HG03439 (cell line): ENCODE data around the gene C4B.
"Not testable (repeated sequence)": the region's sequence is repeated elsewhere in the genome, so short reads cannot be mapped to it uniquely, and the experiment has no call there.

Source experiments
- ATAC-seq: cut with Tn5 transposase; IDR thresholded peaks from one replicate; pipeline ENCODE4 v1.9.1; 2021; ENCODE audit warnings: mild to moderate bottlenecking, moderate library complexity; ENCODE audit not compliant: unreplicated experiment

The C4B gene

DNA sequence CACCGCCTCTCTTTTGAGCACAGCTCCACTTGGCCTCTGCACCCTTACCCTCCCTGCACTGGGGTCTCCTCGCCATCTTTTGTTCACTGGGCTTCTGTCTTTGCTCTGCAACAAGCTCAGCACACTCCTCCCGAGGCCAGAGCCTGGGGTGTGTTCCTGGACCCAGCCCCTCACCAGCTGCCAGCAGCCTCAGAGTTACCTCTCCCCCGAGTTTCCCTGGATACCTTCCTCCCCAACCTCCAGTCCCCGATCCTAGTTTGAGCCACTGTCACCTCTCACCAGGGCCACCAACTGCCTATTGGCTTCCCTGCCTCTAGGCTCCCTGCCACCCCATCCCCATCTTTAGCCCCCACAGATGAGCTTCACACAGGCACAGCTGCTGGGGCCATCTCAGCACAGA lies 36.0 kb downstream of the C4B start:
- no peak for ATAC-seq

DNA sequence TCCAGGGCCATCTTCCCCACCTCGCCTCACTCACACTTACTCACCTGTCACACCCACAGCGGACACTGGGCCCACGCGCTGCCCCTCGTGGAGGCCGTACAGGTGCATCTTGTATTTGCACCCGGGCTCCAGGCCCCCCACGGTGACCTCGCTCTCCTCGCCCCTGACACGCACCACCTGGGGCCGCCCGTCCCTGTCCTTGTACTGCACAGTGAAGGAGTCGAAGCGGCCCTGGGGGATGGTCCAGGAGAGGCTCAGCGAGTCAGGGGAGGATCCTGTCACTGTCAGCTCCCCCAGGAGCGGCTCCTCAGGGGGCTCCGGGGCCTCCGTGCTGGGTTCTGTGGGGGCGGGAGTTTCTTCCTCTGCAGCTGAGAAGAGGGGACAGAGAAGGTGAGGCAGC lies 38.0 kb downstream of the C4B start:
- ATAC-seq, result not testable (repeated sequence)

DNA sequence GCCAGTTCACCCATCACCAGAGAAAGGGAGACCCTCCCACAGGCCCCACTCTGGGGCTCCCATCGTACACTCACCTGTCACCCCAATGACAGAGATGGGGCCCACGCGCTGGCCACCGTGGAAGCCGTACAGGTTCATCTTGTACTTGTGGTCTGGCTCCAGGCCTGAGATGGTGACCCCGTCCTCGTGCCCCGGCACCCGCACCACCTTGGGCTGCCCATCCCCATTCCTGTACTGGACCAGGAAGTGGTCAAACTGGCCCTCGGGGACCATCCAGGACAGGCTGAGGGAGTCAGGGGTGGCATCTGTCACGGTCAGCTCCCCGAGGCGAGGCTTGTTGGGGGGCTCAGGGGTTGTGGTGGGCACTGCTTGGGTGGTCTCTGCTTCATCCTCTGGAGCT lies 38.7 kb downstream of the C4B start:
- ATAC-seq, result not testable (repeated sequence)

DNA sequence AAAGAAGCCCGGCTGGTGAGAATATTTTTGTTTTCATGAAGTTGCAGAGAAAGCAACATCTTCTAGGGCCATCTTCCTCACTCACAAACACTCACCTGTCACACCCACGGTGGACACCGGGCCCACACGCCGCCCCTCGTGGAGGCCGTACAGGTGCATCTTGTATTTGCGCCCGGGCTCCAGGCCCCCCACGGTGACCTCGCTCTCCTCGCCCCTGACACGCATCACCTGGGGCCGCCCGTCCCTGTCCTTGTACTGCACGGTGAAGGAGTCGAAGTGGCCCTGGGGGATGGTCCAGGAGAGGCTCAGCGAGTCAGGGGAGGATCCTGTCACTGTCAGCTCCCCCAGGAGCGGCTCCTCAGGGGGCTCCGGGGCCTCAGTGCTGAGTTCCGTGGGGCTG lies 41.2 kb downstream of the C4B start:
- not testable (repeated sequence) for ATAC-seq

DNA sequence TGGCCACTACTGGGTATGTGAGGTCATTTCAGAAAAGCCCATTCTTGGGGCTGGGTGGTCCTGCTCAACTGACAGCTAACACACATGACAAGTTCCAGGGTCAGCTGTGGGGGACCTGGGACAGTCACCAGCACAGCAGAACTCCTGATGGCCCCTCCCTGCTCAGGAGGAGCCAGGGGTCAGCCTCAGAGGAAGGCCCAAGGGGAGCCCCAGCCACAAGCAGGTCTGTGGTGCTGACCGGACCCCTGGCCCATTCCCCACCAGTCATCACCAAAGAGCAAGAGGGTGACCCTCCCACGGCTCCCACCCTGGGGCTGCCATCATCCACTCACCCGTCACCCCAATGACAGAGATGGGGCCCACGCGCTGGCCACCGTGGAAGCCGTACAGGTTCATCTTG lies 41.7 kb downstream of the C4B start:
- no peak for ATAC-seq

DNA sequence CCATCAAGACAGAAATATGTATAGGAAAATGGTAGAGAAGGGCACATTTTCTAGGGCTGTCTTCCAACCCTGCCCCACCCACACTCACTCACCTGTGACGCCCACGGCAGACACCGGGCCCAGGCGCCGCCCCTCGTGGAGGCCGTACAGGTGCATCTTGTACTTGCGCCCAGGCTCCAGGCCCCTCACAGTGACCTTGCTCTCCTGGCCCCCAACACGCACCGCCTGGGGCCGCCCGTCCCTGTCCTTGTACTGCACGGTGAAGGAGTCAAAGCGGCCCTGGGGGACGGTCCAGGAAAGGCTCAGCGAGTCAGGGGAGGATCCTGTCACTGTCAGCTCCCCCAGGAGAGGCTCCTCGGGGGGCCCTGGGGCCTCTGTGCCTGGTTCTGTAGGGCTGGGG lies 43.4 kb downstream of the C4B start:
- no peak for ATAC-seq

DNA sequence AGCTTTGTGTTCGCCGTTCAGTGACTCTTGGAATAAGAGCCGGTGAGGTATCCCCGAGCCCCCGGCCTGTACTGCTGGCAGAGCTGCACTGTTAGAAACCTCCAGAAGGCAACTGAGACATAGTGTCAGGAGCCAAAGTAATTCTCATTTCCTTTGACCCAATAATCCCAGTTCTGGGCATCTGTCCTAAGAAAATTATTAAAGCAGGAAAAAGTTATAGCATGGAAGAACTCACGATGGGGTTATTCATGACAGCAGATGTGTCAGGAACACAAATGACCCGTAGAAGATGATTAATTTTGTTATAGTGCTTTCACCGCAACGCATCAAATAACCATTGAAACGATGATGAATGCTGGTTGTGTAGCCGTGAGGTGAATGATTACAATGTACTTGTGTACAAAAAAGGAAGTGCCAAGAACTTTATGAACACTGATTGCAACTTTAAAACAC lies 43.9 kb downstream of the C4B start:
- ATAC-seq, result no peak

DNA sequence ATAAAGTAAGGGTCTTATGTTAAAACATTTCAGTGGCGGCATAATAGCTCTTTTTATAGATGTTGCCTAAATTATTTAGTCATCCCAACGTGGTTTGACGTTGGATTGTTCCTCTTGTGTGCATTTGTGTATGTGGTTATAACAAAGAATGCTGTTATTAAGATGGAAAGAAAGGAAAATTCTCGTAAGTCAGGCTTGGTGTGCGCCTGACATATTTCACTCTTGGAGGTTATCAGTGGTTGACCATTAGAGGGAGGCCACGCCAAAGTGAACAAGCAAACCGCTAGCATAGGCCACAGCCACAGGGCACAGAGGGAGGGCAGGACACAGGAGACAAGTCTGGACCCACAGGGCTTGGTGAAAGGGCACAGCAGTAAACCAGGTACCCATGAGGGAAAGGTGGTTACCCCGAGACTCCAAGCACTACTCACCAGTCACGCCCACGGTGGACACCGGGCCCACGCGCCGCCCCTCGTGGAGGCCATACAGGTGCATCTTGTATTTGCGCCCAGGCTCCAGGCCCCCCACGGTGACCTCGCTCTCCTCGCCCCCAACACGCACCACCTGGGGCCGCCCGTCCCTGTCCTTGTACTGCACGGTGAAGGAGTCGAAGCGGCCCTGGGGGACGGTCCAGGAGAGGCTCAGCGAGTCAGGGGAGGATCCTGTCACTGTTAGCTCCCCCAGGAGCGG lies 46.5 kb downstream of the C4B start:
- ATAC-seq, result no peak

DNA sequence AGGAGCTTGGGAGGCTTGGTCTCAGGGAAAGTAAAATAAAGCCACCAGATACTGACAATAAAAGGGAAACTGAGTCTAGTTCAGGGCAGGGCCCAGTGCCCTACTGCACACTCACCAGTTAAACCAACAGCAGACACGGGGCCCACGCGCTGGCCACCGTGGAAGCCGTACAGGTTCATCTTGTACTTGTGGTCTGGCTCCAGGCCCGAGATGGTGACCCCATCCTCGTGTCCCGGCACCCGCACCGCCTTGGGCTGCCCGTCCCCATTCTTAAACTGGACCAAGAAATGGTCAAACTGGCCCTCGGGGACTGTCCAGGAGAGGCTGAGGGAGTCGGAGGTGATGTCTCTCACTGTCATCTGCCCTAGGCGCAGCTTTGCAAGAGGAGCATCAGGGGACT lies 50.1 kb downstream of the C4B start:
- ATAC-seq, result no peak

DNA sequence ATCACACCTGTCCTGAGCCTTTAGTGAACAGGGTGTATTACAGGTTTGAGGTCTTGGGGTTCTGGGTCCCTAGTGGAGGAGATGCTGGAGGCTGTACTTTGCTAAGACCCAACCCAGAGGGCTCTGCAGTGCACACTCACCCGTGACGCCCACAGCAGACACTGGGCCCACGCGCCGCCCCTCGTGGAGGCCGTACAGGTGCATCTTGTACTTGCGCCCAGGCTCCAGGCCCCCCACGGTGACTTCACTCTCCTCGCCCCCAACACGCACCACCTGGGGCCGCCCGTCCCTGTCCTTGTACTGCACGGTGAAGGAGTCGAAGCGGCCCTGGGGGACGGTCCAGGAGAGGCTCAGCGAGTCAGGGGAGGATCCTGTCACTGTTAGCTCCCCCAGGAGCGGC lies 52.9 kb downstream of the C4B start:
- not testable (repeated sequence) for ATAC-seq

DNA sequence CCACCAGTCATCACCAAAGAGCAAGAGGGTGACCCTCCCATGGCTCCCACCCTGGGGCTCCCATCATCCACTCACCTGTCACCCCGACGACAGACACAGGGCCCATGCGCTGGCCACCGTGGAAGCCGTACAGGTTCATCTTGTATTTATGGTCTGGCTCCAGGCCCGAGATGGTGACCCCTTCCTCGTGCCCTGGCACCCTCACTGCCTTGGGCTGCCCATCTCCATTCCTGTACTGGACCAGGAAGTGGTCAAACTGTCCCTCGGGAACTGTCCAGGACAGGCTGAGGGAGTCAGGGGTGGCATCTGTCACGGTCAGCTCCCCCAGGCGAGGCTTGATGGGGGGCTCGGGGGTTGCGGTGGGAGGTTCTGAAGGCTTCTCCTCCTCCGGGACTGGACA lies 53.7 kb downstream of the C4B start:
- ATAC-seq, result not testable (repeated sequence)

DNA sequence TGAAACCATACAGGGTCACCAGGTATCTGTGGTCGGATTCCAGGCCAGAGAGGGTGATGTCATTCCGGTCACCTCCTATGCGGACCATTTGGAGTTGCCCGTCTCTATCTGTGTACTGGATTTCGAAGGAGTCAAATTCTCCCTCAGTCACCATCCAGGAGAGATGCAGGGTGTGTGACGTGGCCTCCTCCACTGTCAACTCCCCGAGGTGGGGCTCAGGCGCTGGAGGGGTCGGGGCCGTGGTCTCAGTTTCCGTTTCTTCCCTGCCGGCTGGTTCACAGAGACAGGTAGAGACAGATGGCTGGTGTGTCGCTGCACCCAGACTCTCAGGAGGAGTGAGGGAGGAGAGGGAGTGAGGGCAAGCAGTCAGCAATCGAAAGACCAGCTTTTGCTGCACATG lies 54.3 kb downstream of the C4B start:
- ATAC-seq, result no peak

DNA sequence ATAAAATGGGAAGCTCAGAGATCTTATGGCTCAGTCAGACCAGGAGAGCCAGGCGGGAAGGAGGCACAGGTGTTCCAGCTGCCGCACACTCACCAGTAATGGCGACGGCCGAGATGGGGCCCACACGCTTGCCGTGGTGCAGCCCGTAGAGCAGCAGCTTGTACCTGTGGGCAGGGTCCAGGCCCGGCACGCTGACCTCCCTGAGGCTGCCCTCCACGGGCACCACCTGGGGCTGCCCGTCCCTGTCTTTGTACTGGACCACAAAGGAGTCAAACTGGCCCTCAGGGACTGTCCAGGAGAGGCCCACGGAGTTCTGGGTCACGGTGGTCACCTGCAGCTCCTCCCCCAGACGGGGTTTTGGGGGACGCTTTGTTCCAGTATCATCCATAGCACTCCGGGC lies 54.9 kb downstream of the C4B start:
- ATAC-seq, result no peak

DNA sequence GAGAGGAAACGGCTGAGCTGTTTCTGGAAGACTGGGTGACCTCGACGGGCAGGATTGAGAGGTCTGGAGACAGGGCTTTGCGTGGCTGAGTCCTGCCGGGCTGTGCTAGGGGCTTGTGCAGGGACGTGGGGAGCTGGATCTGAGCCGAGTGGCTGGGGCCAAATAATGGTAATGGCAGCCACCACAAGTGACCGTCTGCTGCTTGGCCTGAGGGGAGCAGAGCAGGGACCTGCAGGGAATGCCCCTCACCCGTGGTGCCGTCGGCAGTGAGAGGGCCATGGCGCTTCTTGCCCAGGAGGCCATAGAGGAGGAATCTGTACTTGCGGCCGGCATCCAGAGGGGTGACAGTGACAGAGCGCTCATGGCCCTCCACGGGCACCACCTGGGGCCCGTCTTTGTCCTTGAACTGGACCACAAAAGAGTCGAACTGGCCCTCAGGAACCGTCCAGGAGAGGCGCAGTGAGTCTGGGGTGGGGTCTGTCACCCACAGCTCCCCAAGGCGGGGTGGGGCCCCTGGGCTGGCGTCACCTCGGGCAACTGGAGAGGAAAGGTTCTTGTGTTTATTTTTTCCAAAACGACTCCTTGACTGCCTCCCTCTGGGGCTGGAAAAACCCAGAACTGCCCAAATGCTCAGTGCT lies 55.4 kb downstream of the C4B start:
- no peak for ATAC-seq

DNA sequence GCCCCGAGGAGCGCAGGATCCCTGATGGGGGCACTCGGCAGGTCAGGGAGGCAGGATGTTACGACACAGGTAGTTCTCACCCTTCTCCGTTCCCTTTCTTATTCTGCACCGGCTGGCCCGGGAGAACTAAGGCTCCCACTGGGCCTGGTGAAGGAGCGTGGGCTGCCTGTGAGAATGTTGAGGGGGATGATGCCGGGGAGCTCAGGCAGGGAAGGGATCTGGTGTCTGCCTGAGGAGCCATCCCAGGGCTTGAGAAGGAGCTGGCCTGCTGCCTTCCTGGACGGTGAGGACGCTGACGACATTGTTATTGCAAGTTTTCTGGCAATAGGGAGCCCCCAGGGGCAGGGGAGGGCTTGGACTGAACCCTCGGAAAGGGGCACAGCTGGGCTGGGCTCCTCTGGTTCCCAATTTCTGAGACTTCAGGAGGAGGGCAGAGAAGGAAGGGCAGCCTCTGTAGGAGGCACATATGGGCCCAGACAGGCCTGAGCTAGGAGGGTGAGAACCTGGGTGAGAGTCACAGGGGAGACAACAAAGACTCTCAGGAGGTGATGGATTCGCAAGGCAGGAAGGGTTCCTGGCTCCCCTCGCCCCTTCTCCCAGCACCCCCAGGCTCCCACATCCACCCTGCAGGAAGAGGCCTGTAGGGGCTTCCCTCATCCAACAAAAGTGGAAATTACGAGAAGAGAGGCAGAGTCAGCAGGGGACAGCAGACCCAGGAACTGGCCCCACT lies 56.4 kb downstream of the C4B start:
- no peak for ATAC-seq

DNA sequence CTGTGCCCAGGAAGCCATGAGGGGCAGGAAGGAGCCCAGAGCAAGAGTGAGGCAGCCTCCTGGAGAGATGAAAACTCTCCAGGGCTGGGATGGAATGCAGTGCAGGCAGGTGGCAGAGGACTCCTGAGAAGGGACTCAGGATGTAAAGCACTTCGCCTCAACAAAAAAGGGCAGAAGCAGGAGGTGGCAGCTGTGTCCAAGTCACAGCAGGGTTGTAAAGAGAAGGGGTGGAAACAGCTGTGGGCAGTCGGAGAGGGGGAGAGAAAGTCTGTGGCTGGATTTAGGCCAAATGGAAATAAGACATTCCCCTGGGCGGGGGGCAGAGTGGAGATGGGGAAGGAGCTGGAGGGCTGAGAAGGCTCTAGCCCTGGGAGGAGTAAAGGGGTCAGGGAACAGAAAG lies 58.5 kb downstream of the C4B start:
- ATAC-seq, result no peak

DNA sequence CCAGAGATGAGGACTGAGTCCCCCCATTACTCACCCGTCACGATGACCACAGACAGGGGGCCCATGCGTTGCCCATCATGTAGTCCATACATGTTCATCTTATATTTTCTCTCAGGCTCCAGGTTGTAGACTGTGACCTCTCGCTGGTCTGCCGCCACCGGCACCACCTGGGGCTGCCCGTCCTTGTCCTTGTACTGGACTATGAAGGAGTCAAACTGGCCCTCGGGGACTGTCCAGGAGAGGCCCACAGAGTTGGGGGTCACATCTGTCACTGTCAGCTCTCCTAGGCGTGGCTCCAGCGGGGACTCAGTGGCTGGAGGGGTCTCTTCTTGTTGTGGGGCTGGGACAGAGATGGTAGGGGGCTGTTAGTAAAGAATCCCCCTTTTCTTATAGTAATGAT lies 59.0 kb downstream of the C4B start:
- no peak for ATAC-seq

DNA sequence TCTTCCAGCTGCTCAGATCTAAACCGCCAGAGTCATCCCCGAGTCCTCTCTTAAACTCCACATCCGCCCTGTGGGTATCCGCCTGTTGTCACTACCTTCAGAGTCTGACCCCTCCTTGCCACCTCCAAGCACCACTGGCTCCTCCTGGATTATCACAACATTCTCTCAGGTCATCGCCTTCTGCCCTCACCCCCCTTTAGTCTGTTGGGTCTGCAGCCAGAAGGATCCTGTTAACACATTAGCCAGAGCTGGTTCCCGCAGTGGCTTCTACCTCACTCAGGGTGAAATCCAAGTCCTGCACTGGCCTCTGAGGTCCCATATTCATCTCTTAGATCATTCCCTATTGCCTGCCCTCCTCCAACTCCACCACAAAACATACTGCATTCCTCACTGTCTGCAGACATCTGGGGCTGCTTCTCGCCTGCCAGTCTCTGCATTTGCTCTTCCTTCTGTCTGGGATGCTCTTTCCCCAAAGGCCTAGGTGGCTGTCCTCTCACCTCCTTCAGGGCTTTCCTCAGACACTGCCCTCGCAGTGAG lies 60.5 kb downstream of the C4B start:
- ATAC-seq, result no peak

DNA sequence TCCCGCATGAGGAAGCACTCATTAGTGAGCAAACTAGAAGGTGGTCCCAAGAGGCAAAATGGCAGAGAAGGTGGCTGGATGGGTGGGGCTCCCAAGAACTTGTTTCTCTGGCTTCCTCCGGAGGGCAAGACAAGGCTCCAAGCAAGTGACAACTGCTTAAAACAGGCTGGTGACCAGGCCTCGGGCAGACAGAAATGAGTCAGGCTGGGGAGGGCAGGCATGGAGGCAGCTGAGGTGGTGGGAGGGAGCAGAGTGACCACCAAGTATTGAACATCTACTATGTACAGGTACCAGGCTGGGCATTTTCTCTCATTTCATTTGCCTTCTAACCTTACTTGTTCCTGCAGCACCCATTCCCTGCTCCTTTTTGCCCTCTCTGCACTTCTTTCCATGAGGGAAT lies 61.2 kb downstream of the C4B start:
- ATAC-seq, result no peak

DNA sequence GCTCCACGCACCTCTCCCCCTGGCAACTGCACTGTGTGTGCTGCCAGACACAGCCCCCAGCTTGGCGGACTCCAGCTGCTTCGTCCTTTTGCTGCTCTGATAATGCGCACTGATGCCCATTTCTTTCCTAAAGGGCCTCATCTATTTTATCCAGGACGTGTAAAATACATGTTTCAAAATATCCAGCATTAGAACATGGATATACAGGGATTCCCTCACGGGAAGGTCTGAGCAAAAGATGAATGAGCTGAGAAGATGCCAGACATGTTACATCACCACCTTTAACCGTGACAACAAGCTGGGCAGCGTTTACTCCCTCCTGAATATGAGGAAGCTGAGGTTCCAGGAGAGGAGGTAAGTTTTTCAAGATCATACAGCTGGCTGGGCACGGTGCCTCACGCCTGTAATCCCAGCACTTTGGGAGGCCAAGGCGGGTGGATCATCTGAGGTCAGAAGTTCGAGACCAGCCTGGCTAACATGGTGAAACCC lies 61.8 kb downstream of the C4B start:
- no peak for ATAC-seq

DNA sequence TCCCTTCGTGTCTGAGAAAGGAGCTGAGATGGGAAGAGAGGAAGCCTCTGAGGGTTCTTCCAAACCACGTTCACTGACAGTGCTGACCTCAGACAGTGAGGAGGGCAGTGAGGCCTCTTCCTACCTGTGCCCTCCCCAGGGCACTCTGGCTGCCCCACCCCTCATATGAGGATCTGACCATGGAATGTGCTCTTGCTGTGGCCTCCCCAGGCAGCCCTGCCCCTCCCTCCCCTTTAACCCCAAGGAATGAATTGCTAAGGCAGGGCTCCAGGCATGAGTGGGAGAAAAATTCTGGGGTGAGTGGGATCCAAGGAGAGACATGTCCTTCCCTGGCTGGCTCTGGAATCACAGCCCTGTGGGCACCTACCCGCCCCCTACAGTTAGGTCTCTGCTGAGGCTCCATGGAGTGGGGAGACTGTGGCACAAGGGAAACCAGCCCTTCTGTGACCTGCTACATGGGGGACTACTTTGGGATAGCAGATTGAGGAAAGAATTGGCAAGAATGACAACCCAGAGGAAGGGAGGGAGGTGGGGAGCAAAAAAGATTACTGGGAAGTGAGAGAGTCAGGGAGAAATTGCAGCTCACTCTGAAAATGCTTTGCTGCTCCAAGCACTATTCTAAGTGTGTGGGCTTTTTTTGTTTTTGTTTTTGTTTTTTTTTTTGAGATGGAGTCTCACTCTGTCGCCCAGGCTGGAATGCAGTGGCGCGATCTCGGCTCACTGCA lies 65.1 kb downstream of the C4B start:
- no peak for ATAC-seq
